ENCODE results near the gene MAML2. TPM values are rescaled to one million over a fixed set of nuclear protein-coding genes. Genes with fewer than 3 reads are reported as not detected.

Gene MAML2
- total RNA-seq, 2 experiments from 2014 or later, result 11.8 to 12.5 TPM

- Mint-ChIP-seq H3K4me3 (no peak overlapping the region), H3K9me3 (no peaks in the 10 kb centered on the region), H3K27me3 (no peaks in the 10 kb centered on the region), H3K4me1 (ENCODE audit: low read depth) (peaks cover 87% of the 10 kb centered on the region), H3K27ac (peak overlapping the region; percentile 74), H3K36me3 (ENCODE audit: low read depth) (peaks cover 36% of the 10 kb centered on the region)
- intact Hi-C loops (cut with micrococcal nuclease), result no loop called here
- DNase-seq (no peak), ATAC-seq (peak; percentile 18)
- ChIA-PET POLR2A (interaction anchor here (0.9 to 1.3 kb wide), 2 partner anchors 34 to 56 kb away, joined by 3 to 4 read pairs; no protein-coding TSS in a partner anchor), CTCF (interaction anchor here (0.8 to 2.3 kb wide), 4 partner anchors 12 to 147 kb away, joined by 3 to 10 read pairs (median 3); partner anchors contain the start of gene MAML2)
- no peak for TF ChIP-seq CTCF (IDR thresholded peaks at IDR 0.05)
Measured at GRCh38 chr11:96197801-96198701, 144.9 kb downstream of the MAML2 start.

- ChIA-PET POLR2A (interaction anchor here (0.8 to 1.3 kb wide), 3 partner anchors 8 to 39 kb away, joined by 3 to 4 read pairs (median 3); no protein-coding TSS in a partner anchor), CTCF (interaction anchor here (1.2 to 2.3 kb wide), 2 partner anchors 41 to 146 kb away, joined by 3 to 10 read pairs; partner anchors contain the start of gene MAML2)
- Mint-ChIP-seq H3K4me3 (no peak overlapping the region), H3K27ac (peak overlapping the region; percentile 74), H3K36me3 (ENCODE audit: low read depth) (peaks cover 37% of the 10 kb centered on the region), H3K27me3 (no peaks in the 10 kb centered on the region), H3K9me3 (no peaks in the 10 kb centered on the region), H3K4me1 (ENCODE audit: low read depth) (peaks cover 85% of the 10 kb centered on the region)
- intact Hi-C loops (cut with micrococcal nuclease), result no loop called here
- no peak for TF ChIP-seq CTCF (IDR thresholded peaks at IDR 0.05)
- ATAC-seq, result no peak
- DNase-seq, result no peak
Measured at GRCh38 chr11:96197103-96197502, 145.9 kb downstream of the MAML2 start.

- Mint-ChIP-seq H3K4me1 (ENCODE audit: low read depth) (peaks cover 89% of the 10 kb centered on the region), H3K36me3 (ENCODE audit: low read depth) (peaks cover 41% of the 10 kb centered on the region), H3K4me3 (no peak overlapping the region), H3K27me3 (no peaks in the 10 kb centered on the region), H3K9me3 (peaks cover 3% of the 10 kb centered on the region), H3K27ac (no peak overlapping the region)
- ChIA-PET POLR2A (interaction anchor here (0.6 to 0.9 kb wide), 3 partner anchors 9 to 163 kb away, joined by 3 read pairs; no protein-coding TSS in a partner anchor), CTCF (interaction anchor here (0.9 to 1.2 kb wide), 2 partner anchors 41 to 146 kb away, joined by 3 read pairs; no protein-coding TSS in a partner anchor)
- peak; percentile 39 for DNase-seq
- peak; percentile 48 for ATAC-seq
- TF ChIP-seq CTCF (IDR thresholded peaks at IDR 0.05), result no peak
- intact Hi-C loops (cut with micrococcal nuclease), result no loop called here
Measured at GRCh38 chr11:96196181-96196662, 146.8 kb downstream of the MAML2 start.

GRCh38 chr11:96195671-96196070 lies 147.3 kb downstream of the MAML2 start:
- Mint-ChIP-seq H3K4me1 (ENCODE audit: low read depth) (peaks cover 87% of the 10 kb centered on the region), H3K4me3 (no peak overlapping the region), H3K27ac (peak overlapping the region; percentile 78), H3K36me3 (ENCODE audit: low read depth) (peaks cover 43% of the 10 kb centered on the region), H3K9me3 (peaks cover 6% of the 10 kb centered on the region), H3K27me3 (no peaks in the 10 kb centered on the region)
- TF ChIP-seq CTCF (IDR thresholded peaks at IDR 0.05), result no peak
- no peak for ATAC-seq
- intact Hi-C loops (cut with micrococcal nuclease), result no loop called here
- POLR2A ChIA-PET, result interaction anchor here (0.6 kb wide), 1 partner anchor 164 kb away, joined by 3 read pairs; no protein-coding TSS in a partner anchor
- no peak for DNase-seq
- CTCF ChIA-PET, result interaction anchor here (1.4 to 1.8 kb wide), 2 partner anchors 42 to 46 kb away, joined by 5 to 8 read pairs; no protein-coding TSS in a partner anchor

Data from activated CD8-positive, alpha-beta T cell treated with anti-CD3 and anti-CD28 coated beads for 36 hours (primary cell).